ENCODE results near the gene DLG1. TPM values are rescaled to one million over a fixed set of nuclear protein-coding genes. Genes with fewer than 3 reads are reported as not detected.

Gene DLG1
- total RNA-seq, 1 experiment from 2014 or later = 121 TPM

- DNase-seq (ENCODE audit: unreplicated experiment) = no peak
- H3K27ac Mint-ChIP-seq (ENCODE audit: low read depth, unreplicated experiment) = no peak overlapping the region
- no peaks in the 10 kb centered on the region for H3K9me3 Mint-ChIP-seq (ENCODE audit: unreplicated experiment)
- ChIA-PET CTCF (interaction anchor here (0.5 kb wide), 1 partner anchor 166 kb away, joined by 4 read pairs; no protein-coding TSS in a partner anchor), POLR2A (interaction anchor here (1.2 kb wide), 1 partner anchor 14 kb away, joined by 3 read pairs; no protein-coding TSS in a partner anchor)
- H3K4me1 Mint-ChIP-seq (ENCODE audit: insufficient read depth, unreplicated experiment) = no peaks in the 10 kb centered on the region
- H3K36me3 Mint-ChIP-seq (ENCODE audit: insufficient read depth, unreplicated experiment) = no peaks in the 10 kb centered on the region
- no peaks in the 10 kb centered on the region for H3K27me3 Mint-ChIP-seq (ENCODE audit: insufficient read depth, unreplicated experiment)
- no TSS peak for BruUV-seq (replicated peaks)
- intact Hi-C loops (cut with micrococcal nuclease) = no loop called here
- TF ChIP-seq, protein P1, sequence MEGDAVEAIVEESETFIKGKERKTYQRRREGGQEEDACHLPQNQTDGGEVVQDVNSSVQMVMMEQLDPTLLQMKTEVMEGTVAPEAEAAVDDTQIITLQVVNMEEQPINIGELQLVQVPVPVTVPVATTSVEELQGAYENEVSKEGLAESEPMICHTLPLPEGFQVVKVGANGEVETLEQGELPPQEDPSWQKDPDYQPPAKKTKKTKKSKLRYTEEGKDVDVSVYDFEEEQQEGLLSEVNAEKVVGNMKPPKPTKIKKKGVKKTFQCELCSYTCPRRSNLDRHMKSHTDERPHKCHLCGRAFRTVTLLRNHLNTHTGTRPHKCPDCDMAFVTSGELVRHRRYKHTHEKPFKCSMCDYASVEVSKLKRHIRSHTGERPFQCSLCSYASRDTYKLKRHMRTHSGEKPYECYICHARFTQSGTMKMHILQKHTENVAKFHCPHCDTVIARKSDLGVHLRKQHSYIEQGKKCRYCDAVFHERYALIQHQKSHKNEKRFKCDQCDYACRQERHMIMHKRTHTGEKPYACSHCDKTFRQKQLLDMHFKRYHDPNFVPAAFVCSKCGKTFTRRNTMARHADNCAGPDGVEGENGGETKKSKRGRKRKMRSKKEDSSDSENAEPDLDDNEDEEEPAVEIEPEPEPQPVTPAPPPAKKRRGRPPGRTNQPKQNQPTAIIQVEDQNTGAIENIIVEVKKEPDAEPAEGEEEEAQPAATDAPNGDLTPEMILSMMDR (IDR thresholded peaks at IDR 0.05; ENCODE audit: unreplicated experiment) = no peak
- no peak overlapping the region for H3K4me3 Mint-ChIP-seq (ENCODE audit: unreplicated experiment)
These were observed 37.2 kb upstream of the DLG1 start for GRCh38 chr3:197335428-197336132.

DNA sequence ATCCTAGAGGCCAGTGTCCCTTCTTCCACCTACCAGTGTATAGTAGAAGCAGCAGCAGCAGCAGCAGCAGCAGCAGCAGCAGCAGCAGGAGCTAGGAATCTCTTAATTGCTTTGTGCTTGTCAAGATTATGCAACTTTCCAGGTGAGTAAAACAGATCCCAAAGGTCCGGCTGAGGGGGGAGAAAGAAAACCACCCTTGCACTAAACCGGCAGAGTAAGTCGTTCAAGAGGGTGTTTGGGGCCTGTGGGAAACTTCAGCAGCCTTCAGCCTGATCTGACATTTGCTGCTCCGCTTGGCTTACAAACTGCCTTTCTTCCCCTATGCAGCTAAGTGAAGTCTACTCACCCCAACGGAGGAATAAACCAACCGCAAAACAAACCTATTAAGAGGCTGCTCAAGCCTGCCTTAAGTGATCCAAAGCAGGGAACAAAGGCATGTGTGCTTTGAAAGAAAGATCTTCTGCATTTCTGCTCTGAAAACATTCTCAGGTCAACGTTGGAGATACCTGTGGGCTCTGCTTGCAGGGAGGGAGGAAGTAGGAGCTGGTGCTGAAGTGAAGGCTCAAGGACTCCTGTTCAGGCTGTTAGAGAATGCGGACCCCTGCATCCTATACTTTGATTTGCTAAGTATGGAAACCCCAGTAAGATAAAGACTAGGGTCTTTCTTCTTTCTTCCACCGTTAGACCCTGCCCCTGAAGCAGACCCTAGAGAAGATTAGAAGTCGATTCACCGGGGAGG, 35.7 kb upstream of the DLG1 start:
- intact Hi-C loops (cut with micrococcal nuclease) = no loop called here
- no TSS peak for BruUV-seq (replicated peaks)
- Mint-ChIP-seq H3K4me3 (ENCODE audit: unreplicated experiment) (no peak overlapping the region), H3K27me3 (ENCODE audit: insufficient read depth, unreplicated experiment) (no peaks in the 10 kb centered on the region), H3K27ac (ENCODE audit: low read depth, unreplicated experiment) (no peak overlapping the region), H3K4me1 (ENCODE audit: insufficient read depth, unreplicated experiment) (no peaks in the 10 kb centered on the region), H3K36me3 (ENCODE audit: insufficient read depth, unreplicated experiment) (no peaks in the 10 kb centered on the region), H3K9me3 (ENCODE audit: unreplicated experiment) (no peaks in the 10 kb centered on the region)
- TF ChIP-seq, protein P1 (IDR thresholded peaks at IDR 0.05; ENCODE audit: unreplicated experiment) = no peak
- ChIA-PET POLR2A (no interaction called here), CTCF (interaction anchor here (0.7 to 1.0 kb wide), 2 partner anchors 78 to 176 kb away, joined by 3 to 9 read pairs; no protein-coding TSS in a partner anchor)
- DNase-seq (ENCODE audit: unreplicated experiment) = no peak

DNA sequence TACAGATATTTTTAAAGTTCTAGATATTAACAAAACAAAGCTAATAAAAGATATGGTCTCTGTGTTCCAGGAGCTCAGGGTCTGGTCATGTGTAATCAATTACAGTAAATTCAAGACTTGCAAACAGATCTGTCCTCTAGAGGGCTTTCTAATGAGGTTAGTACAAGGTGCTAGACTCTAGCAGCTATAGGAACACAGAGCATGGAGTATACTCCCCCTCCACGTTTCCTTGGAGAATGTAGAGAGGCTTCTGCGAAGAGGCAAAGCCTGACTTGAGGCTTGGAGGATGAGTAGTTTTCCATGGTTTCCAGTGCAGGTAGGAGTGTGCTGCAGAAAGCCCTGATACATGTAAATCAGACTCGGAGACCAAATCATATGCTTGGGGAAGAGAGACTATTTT, 32.7 kb upstream of the DLG1 start:
- H3K27me3 Mint-ChIP-seq (ENCODE audit: insufficient read depth, unreplicated experiment) = no peaks in the 10 kb centered on the region

More for the DNA sequence above, 32.7 kb upstream of the DLG1 start:
- Mint-ChIP-seq H3K27ac (ENCODE audit: low read depth, unreplicated experiment) (no peak overlapping the region), H3K4me3 (ENCODE audit: unreplicated experiment) (no peak overlapping the region), H3K4me1 (ENCODE audit: insufficient read depth, unreplicated experiment) (no peaks in the 10 kb centered on the region), H3K9me3 (ENCODE audit: unreplicated experiment) (no peaks in the 10 kb centered on the region), H3K36me3 (ENCODE audit: insufficient read depth, unreplicated experiment) (no peaks in the 10 kb centered on the region)
- CTCF ChIA-PET = interaction anchor here (0.6 to 1.2 kb wide), 3 partner anchors 12 to 161 kb away, joined by 3 to 4 read pairs (median 3); no protein-coding TSS in a partner anchor
- no TSS peak for BruUV-seq (replicated peaks)
- TF ChIP-seq, protein P1 (IDR thresholded peaks at IDR 0.05; ENCODE audit: unreplicated experiment) = no peak
- intact Hi-C loops (cut with micrococcal nuclease) = no loop called here
- POLR2A ChIA-PET = interaction anchor here (0.6 to 1.3 kb wide), 2 partner anchors 32 to 112 kb away, joined by 3 to 4 read pairs; no protein-coding TSS in a partner anchor
- DNase-seq (ENCODE audit: unreplicated experiment) = no peak
